ENCODE data around the gene DHX16.

DNA sequence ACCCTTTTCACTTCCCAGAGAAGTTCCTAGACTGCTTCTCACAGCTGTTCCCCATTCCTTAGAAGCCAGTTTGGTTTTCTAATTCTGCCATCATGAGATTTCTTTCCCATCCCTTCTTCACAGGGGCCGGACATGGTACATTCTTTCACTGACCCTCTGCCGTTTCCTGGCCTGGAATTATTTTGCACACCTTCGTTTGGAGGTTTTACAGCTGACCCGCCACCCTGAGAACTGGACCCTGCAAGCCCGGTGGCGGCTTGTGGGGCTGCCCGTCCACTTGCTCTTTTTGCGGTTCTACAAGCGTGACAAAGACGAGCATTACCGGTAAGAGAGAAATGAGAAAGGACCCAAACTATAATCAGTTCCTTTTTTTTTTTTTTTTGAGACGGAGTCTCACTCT lies 21.7 kb downstream of the DHX16 start:
- no peak for TF ChIP-seq EZH2 (IDR thresholded peaks at IDR 0.05; ENCODE audit: insufficient read depth, poor library complexity, severe bottlenecking)
- no peak for TF ChIP-seq EZH2phosphoT487 (IDR thresholded peaks at IDR 0.05; ENCODE audit: insufficient read depth, low read depth)
